BJ (cell line): ENCODE data around the gene SHISA9. TPM values are rescaled to one million over a fixed set of nuclear protein-coding genes. Genes with fewer than 3 reads are reported as not detected.

Experiments
- CTCF ChIA-PET: fragments of 350-600 bp; formaldehyde crosslinking; extraction: SDS; loops from one replicate; lab custom pipeline; 2021; ENCODE audit warnings: antibody characterized with exemption, inconsistent platforms; lab: Yijun Ruan, JAX
- POLR2A ChIA-PET: fragments of 300-600 bp; sonication (Branson Sonifier 250); formaldehyde crosslinking; extraction: SDS; loops from one replicate; lab custom pipeline; 2021; ENCODE audit warnings: antibody characterized with exemption; lab: Charles Lee
- DNase-seq: peaks from one replicate; pipeline ENCODE4 v3.0.0-alpha.2; 2011; ENCODE audit warnings: low read depth
- H3K27me3 ChIP-seq: 2 replicates; pipeline ENCODE4 v1.6.0; 2011; ENCODE audit warnings: low read length; ENCODE audit not compliant: control insufficient read depth, insufficient read depth
- H3K36me3 ChIP-seq: 2 replicates; pipeline ENCODE4 v1.5.1; 2011; ENCODE audit warnings: low read length; ENCODE audit not compliant: control insufficient read depth, insufficient read depth
- H3K4me3 ChIP-seq: 2 replicates; pipeline ENCODE4 v1.5.1; 2011; ENCODE audit warnings: low read depth, mild to moderate bottlenecking, control low read depth, low read length
- CTCF ChIP-seq: IDR thresholded peaks from 2 replicates; pipeline ENCODE4 v1.5.1; 2011; ENCODE audit warnings: low read depth, mild to moderate bottlenecking, control low read depth, inconsistent platforms, low read length, moderate library complexity; ENCODE audit not compliant: insufficient read depth
- polyA plus RNA-seq: library from polyadenylated mRNA; depleted of rRNA; stranded (reverse); fragments of >200 nt; gene quantifications from 2 replicates; pipeline ENCODE4 v1.2.3, GENCODE V29; 2011

The SHISA9 gene
- polyA plus RNA-seq, 1 experiment, result not detected

GRCh38 chr16:13084331-13084730 is 182.9 kb downstream of the SHISA9 start:
- TF ChIP-seq CTCF, result no peak
- Histone ChIP-seq H3K27me3 (no peaks in the 10 kb centered on the region), H3K4me3 (no peak overlapping the region), H3K36me3 (no peaks in the 10 kb centered on the region)
- CTCF ChIA-PET, result no interaction called here
- POLR2A ChIA-PET, result no interaction called here
- DNase-seq, result no peak

GRCh38 chr16:13093661-13094060 is 192.3 kb downstream of the SHISA9 start:
- no peaks in the 10 kb centered on the region for H3K36me3 ChIP-seq
- H3K4me3 ChIP-seq, result no peak overlapping the region
- DNase-seq, result no peak
- CTCF ChIA-PET, result no interaction called here
- H3K27me3 ChIP-seq, result no peaks in the 10 kb centered on the region
- POLR2A ChIA-PET, result no interaction called here
- no peak for TF ChIP-seq CTCF

- no peaks in the 10 kb centered on the region for H3K27me3 ChIP-seq
- POLR2A ChIA-PET, result no interaction called here
- CTCF ChIA-PET, result no interaction called here
- DNase-seq, result no peak
- TF ChIP-seq CTCF, result no peak
- H3K36me3 ChIP-seq, result no peaks in the 10 kb centered on the region
- H3K4me3 ChIP-seq, result no peak overlapping the region
Measured at GRCh38 chr16:13095061-13095460, 193.7 kb downstream of the SHISA9 start.

GRCh38 chr16:13098536-13098935 is 197.1 kb downstream of the SHISA9 start:
- H3K4me3 ChIP-seq, result no peak overlapping the region
- DNase-seq, result no peak
- no peaks in the 10 kb centered on the region for H3K36me3 ChIP-seq
- no peak for TF ChIP-seq CTCF
- no peaks in the 10 kb centered on the region for H3K27me3 ChIP-seq
- POLR2A ChIA-PET, result no interaction called here
- CTCF ChIA-PET, result interaction anchor here (0.5 kb wide), 1 partner anchor 1550 kb away, joined by 3 read pairs; no protein-coding TSS in a partner anchor

- Histone ChIP-seq H3K4me3 (no peak overlapping the region), H3K27me3 (no peaks in the 10 kb centered on the region), H3K36me3 (no peaks in the 10 kb centered on the region)
- ChIA-PET CTCF (no interaction called here), POLR2A (no interaction called here)
- no peak for DNase-seq
- no peak for TF ChIP-seq CTCF
Measured at GRCh38 chr16:13099822-13100221, 198.4 kb downstream of the SHISA9 start.
